C4-2B (cell line): ENCODE results near the gene WNT4.

Experiments
- CTCF ChIP-seq: fragments of 450-650 bp; conservative IDR thresholded peaks from 2 replicates; pipeline ENCODE4 v1.5.1; 2017; ENCODE audit warnings: mild to moderate bottlenecking
- ZFX ChIP-seq: fragments of 450-650 bp; IDR thresholded peaks from 2 replicates; pipeline ENCODE4 v1.6.1; 2017

GRCh38 chr1:22189619-22190018 lies 46.7 kb upstream of the WNT4 start:
- no peak for TF ChIP-seq CTCF
- TF ChIP-seq ZFX: no peak
